ENCODE measurements around the gene KIFC1. TPM values are rescaled to one million over a fixed set of nuclear protein-coding genes. Genes with fewer than 3 reads are reported as not detected.
A peak's percentile ranks its signal among the peaks of the same experiment; 100 is the strongest.

Gene KIFC1
- total RNA-seq, 1 experiment from 2014 or later, result 73.8 TPM

DNA sequence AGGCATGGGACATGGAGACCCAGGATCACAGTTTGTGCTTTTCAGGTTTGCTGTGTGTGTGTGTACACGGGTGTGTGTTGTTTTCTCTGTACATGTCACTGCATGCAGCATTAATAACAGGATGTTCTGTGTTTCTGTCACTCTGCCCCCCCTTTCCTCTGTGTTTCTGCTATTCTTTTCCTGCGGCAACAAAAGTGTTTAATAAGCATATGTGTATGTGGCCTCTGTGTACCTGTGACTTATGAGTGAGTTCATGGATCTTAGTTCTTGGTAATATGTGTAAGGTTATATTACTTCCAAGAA, 38.1 kb downstream of the KIFC1 start:
- TF ChIP-seq, protein P1, sequence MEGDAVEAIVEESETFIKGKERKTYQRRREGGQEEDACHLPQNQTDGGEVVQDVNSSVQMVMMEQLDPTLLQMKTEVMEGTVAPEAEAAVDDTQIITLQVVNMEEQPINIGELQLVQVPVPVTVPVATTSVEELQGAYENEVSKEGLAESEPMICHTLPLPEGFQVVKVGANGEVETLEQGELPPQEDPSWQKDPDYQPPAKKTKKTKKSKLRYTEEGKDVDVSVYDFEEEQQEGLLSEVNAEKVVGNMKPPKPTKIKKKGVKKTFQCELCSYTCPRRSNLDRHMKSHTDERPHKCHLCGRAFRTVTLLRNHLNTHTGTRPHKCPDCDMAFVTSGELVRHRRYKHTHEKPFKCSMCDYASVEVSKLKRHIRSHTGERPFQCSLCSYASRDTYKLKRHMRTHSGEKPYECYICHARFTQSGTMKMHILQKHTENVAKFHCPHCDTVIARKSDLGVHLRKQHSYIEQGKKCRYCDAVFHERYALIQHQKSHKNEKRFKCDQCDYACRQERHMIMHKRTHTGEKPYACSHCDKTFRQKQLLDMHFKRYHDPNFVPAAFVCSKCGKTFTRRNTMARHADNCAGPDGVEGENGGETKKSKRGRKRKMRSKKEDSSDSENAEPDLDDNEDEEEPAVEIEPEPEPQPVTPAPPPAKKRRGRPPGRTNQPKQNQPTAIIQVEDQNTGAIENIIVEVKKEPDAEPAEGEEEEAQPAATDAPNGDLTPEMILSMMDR (conservative IDR thresholded peaks at IDR 0.05), result no peak
- Histone ChIP-seq H3K14ac (ENCODE audit: insufficient read depth, low read length) (no peak overlapping the region), H3K4ac (ENCODE audit: low read depth, low read length) (no peak overlapping the region), H2BK15ac (ENCODE audit: low read depth, low read length) (no peak overlapping the region), H3K9ac (ENCODE audit: extremely low read depth, insufficient read length, low read length) (no peak overlapping the region), H2BK20ac (ENCODE audit: low read depth, low read length, poor library complexity, severe bottlenecking) (no peak overlapping the region), H3K23ac (ENCODE audit: insufficient read length, low read depth, low read length) (no peak overlapping the region), H3K18ac (ENCODE audit: insufficient read length, low read depth, low read length) (no peak overlapping the region), H3K23me2 (ENCODE audit: insufficient read length, low read depth, low read length, poor library complexity, severe bottlenecking) (peaks cover 30% of the 10 kb centered on the region), H2AK5ac (ENCODE audit: insufficient read length, low read length) (no peak overlapping the region), H3K4me2 (ENCODE audit: insufficient read depth, insufficient read length, low read length) (peak overlapping the region; percentile 3), H4K91ac (ENCODE audit: insufficient read length, low read depth, low read length) (no peak overlapping the region), H3K56ac (ENCODE audit: insufficient read length, low read depth, low read length) (no peak overlapping the region), H3K27me3 (ENCODE audit: insufficient read depth, low read length) (no peaks in the 10 kb centered on the region), H2BK120ac (ENCODE audit: low read depth, low read length, poor library complexity, severe bottlenecking) (no peak overlapping the region), H3K79me2 (ENCODE audit: insufficient read depth, low read length) (peaks cover 14% of the 10 kb centered on the region; the same call in 1 of the 2 replicates), H4K5ac (ENCODE audit: insufficient read length, low read depth, low read length) (no peak overlapping the region), H3T11ph (ENCODE audit: low read length) (no peak overlapping the region), H4K20me1 (ENCODE audit: control insufficient read depth, insufficient read depth, insufficient read length) (no peaks in the 10 kb centered on the region), H3K27ac (ENCODE audit: insufficient read length, low read depth, low read length) (no peak overlapping the region), H2BK12ac (ENCODE audit: insufficient read length, low read depth, low read length) (no peak overlapping the region), H3K9me3 (ENCODE audit: control insufficient read depth, low read depth, low read length) (no peaks in the 10 kb centered on the region), H4K8ac (replicated peaks; ENCODE audit: insufficient read length, low read depth, low read length) (no peak overlapping the region), H3K4me1 (ENCODE audit: insufficient read depth, low read length) (peaks cover 17% of the 10 kb centered on the region; the same call in 1 of the 2 replicates), H2AFZ (ENCODE audit: low read length) (no peak overlapping the region), H2BK5ac (ENCODE audit: insufficient read length, low read length) (no peak overlapping the region), H3K79me1 (ENCODE audit: insufficient read depth, low read depth, low read length, poor library complexity, severe bottlenecking) (no peaks in the 10 kb centered on the region)
- Mint-ChIP-seq H3K9me3 (no peaks in the 10 kb centered on the region), H3K27me3 (ENCODE audit: low read depth) (no peaks in the 10 kb centered on the region; the same call in 1 of the 2 replicates), H3K4me1 (peaks cover 74 to 82% of the 10 kb centered on the region in 2 experiments), H3K36me3 (ENCODE audit: insufficient read depth in 1 of 3, low read depth in 3 of 3) (peaks cover 0 to 13% (median 12%) of the 10 kb centered on the region in 3 experiments; a peak in 6 of 7 replicates), H3K4me3 (peak overlapping the region in 1 of 2 experiments; percentile 90; a peak in 2 of 5 replicates), H3K27ac (peak overlapping the region; percentile 84 to 94 (median 84); a peak in 5 of 7 replicates)
- DNase-seq, result no peak
- no CpG with 5 or more reads among the region's 2 CpGs for WGBS (ENCODE audit: extremely low coverage, insufficient read length, low lambda C conversion rate)
